ENCODE measurements around the gene TMEM52. TPM values are rescaled to one million over a fixed set of nuclear protein-coding genes. Genes with fewer than 3 reads are reported as not detected.

Gene TMEM52
- total RNA-seq, 1 donor from 2014 or later = 0.37 TPM

DNA sequence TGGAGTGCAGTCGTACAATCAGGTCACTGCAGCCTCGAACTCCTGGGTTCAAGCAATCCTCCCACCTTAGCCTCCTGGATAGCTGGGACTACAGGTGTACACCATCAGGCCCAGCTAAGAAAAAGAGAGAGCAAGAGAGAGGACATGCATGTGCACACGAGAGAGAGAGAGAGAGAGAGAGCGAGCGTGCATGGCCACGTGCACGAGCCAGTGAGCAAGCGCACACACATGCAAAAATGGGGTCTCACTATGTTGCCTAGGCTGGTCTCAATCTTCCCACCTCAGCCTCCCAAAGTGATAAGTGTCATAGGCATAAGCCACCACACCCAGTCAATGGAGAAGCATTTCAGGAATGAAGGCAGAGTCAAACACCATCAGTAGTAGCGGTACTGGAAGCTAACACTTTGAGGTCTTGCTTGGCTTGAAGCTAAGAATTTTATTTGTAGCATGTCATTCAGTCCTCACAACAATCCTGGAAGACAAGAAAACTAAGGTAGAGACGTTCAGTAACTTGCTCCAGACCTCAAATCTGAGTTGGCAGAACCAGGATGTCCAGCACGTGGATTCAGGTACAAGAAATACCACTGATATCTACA is 42.6 kb downstream of the TMEM52 start:
- peak; percentile 59 for DNase-seq (ENCODE audit: low read depth)

DNA sequence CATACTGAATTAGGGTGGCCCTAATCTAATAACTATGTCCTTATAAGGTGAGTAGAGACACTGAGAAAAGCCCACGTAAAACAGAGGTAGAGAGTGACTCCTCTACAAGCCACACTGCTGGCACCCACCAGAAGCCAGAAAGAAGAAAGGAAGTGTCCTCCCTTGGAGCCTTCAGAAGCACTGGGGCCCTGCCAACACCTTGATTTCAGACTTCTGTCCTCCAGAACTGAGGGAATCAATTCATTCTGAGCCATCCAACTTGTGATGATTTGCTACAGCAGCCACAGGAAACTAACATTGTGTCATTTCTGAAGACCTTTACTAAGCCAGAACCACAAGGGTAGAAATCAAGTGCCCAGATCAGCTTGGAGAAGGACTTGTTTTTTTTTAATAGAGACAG is 43.1 kb downstream of the TMEM52 start:
- DNase-seq (ENCODE audit: low read depth) = no peak

DNA sequence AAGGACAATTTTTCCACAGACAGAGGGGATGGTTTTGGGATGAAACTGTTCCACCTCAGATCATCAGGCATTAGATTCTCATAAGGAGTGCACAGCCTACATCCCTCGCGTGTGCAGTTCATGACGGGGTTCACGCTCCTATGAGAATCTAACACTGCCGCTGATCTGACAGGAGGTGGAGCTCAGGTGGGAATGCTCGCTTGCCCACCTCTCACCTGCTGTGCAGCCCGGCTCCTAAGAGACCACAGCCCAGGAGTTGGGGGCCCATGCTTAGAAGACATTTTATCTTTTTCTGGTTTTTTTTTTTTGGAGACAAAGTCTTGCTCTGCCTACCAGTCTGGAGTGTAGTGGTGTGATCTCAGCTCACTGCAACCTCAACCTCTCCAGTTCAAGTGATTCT is 44.2 kb downstream of the TMEM52 start:
- no peak for DNase-seq (ENCODE audit: low read depth)

DNA sequence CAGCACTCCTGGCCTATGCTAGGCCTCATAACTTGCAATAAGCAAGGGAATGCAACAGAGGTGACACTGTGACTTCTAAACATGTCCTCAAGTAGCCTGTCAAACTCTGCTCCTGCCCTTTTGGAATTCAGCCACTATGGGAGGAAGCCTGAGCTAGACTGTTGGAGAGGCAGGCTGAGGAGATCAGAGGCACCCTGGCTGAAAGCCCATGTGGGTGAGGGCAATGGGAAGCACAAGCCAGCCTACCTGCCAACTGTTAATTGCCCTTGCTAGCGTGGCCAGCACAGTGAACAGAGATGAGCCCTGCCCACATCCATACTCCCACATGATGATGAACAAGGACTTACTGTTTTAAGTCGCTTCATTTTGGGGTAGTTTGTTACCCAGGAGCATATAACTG is 45.9 kb downstream of the TMEM52 start:
- no peak for DNase-seq (ENCODE audit: low read depth)

DNA sequence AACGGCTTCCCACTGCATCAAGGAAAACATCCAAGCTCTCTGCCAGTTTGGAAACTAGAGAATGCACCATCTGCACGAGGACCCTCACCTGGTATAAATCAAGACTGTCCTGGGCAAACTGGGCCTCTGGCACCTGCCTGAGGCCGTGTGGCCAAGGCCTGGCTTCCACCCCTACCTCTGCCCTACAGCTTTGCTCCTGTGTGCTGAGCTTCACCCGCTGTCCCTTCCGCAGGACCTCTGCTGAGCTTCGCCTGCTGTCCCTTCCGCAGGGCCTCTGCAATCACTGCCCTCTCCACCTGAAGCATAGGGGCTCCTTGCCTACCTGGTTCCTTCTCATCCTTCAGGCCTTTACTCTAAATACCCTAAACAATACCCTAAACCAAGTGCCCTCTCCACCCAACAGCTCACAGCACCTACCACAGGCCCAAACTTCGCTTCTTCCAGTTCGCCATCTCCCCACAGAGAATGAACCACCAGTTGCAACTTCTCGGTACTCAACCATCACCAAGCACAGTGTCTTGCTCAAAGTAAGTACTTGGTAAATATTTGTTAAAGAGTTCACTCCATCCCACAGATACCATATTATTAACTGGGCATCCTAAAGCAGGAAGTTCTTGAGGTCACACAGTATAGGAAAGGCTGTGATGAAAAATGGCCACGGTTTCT is 46.6 kb downstream of the TMEM52 start:
- DNase-seq (ENCODE audit: low read depth) = no peak

DNA sequence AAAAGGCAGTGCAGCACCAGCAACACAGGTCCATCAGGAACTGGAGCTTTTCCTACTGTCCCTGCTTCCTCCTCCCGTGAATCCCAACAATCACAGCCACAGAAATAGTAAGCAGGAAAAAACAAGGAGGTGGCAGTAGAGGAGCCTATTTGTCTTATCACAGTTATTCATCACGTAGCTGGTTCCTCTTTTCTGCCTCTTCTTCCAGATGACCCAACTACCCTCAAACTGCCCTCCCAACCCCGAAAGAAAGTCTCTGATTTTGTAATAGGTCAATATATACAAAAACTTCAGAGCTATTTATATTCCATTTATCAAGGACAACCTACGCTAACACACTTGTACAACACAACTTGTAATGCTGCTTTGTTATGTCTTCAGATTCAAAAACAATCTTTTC is 49.6 kb downstream of the TMEM52 start:
- DNase-seq (ENCODE audit: low read depth) = no peak

Other genes starting within 250 kb of the TMEM52 start
- 25.6 and 26.6 TPM in 2 replicates for gene SLC35E2B, start 226.5 kb downstream of the TMEM52 start, total RNA-seq
- gene CDK11A, start 194.9 kb downstream of the TMEM52 start, total RNA-seq = 13.0 and 13.2 TPM in 2 replicates
- gene NADK, start 140.8 kb downstream of the TMEM52 start, total RNA-seq = 36.6 and 39.6 TPM in 2 replicates
- gene GNB1, start 28.2 kb downstream of the TMEM52 start, total RNA-seq = 52.5 and 61.7 TPM in 2 replicates
- 0.27 and 0.36 TPM in 2 replicates for gene CALML6, start 4.0 kb downstream of the TMEM52 start, total RNA-seq
- not detected in 2 replicates for gene CFAP74, start 84.5 kb upstream of the TMEM52 start, total RNA-seq
- gene GABRD, start 100.1 kb upstream of the TMEM52 start, total RNA-seq = not detected in 2 replicates
- 0.27 TPM in 1 of 2 replicates, not detected in the other for gene PRKCZ, start 131.1 kb upstream of the TMEM52 start, total RNA-seq

Data from myocyte (in vitro differentiated cells).